ENCODE results near the gene HS1BP3.

The HS1BP3 gene

DNA sequence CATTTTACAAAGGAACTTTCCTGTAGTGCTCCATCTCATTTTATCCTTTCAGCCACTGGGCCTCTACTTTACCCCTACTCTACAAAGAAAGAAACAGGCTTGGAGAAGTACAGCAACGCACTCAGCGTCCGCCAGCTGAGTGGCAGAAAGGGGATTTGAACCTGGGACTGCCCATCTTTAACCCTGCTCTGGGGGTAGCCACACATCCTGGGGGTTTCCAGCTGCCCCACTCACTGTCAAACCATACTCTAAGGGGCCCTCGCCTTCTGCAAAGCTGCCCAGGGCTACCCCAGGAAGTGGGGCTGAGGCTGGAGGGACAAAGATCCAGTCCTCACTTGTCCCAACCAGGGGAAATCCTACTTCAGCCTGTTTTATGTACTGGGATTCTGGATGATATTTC, 17.9 kb downstream of the HS1BP3 start:
- no peak for DNase-seq (ENCODE audit: low read depth)
- no peak overlapping the region for H3K4me3 ChIP-seq (ENCODE audit: low read depth, low read length)
- TF ChIP-seq, protein P1, sequence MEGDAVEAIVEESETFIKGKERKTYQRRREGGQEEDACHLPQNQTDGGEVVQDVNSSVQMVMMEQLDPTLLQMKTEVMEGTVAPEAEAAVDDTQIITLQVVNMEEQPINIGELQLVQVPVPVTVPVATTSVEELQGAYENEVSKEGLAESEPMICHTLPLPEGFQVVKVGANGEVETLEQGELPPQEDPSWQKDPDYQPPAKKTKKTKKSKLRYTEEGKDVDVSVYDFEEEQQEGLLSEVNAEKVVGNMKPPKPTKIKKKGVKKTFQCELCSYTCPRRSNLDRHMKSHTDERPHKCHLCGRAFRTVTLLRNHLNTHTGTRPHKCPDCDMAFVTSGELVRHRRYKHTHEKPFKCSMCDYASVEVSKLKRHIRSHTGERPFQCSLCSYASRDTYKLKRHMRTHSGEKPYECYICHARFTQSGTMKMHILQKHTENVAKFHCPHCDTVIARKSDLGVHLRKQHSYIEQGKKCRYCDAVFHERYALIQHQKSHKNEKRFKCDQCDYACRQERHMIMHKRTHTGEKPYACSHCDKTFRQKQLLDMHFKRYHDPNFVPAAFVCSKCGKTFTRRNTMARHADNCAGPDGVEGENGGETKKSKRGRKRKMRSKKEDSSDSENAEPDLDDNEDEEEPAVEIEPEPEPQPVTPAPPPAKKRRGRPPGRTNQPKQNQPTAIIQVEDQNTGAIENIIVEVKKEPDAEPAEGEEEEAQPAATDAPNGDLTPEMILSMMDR (IDR thresholded peaks at IDR 0.05; ENCODE audit: insufficient read depth, low read depth, low read length, missing control alignments): no peak

DNA sequence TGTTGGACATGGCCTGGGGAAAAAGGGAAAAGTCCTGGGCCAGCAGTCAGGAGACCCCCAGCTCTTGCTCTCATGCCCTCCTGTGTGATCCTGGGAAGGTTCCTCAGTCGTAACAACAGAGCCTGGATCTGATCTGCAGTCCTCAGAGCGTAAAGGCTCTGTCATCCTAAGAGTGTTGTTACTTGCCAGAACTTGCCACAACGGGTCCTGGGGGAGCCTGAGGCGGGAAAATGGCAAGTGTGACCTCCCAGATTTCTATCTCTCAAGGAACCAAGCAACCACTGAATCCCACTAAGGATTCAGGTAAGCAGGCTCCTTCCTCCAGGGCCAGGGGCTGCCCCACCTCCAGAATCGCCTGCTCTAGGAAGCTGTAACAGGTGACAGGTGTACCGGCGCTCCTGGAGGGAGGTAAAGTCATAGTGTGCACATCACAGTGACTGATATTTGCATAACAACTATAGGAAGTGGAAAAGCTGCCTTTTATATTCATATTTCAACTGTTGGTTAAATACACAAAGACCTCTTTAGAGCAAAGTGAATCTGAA, 18.4 kb downstream of the HS1BP3 start:
- TF ChIP-seq, protein P1 (IDR thresholded peaks at IDR 0.05; ENCODE audit: insufficient read depth, low read depth, low read length, missing control alignments): no peak
- no peak overlapping the region for H3K4me3 ChIP-seq (ENCODE audit: low read depth, low read length)
- DNase-seq (ENCODE audit: low read depth): no peak

DNA sequence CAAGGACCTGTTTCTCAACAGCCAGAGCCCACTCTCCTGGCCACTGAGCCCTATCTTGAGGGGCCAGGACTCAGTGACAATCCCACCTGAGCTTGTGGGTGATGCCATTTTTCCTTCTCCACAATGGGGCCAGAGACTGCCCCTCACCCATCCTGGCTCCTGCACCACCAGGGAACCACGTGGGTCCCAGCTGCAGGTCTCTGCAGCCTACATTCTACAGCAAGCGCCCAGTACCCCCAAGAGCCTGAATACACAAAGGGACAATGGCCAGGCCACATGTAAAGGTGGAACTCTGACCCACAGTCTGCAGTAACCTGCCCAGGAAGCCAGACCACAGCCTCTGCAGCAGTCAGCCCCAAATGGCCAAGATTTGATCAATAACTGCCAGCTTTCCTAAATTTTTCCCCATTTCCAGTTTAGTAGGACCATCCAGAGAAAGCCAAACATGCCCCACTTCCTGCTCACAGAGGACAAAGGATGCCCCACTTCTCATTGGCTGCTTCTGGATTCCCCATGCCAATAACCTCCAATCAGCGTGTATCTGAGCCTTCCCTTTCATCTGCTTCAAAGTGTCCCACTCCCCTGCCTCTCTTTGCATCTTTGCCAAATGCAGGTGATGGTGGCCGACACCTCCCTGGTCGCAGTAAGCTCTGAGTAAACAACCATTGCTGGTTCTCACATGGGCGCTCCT, 19.1 kb downstream of the HS1BP3 start:
- no peak overlapping the region for H3K4me3 ChIP-seq (ENCODE audit: low read depth, low read length)
- DNase-seq (ENCODE audit: low read depth): no peak
- TF ChIP-seq, protein P1 (IDR thresholded peaks at IDR 0.05; ENCODE audit: insufficient read depth, low read depth, low read length, missing control alignments): no peak

DNA sequence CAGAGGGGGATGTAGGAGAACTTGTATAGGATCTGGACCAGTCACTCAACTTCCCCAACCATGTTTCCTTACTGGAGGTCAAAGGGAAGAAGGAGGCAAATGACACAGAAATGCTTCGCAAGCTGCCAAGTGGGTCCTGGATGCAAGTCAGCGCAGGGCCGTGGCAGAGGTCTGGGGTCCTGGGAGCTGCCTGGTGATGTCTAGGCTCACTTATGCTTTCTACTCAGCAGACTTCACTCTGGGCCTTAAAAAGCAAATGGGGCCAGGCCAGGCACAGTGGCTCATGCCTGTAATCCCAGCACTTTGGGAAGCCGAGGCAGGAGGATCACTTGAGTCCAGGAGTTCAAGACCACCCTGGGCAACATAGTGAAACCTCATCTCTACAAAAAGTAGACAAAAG, 19.9 kb downstream of the HS1BP3 start:
- TF ChIP-seq, protein P1 (IDR thresholded peaks at IDR 0.05; ENCODE audit: insufficient read depth, low read depth, low read length, missing control alignments): no peak
- no peak for DNase-seq (ENCODE audit: low read depth)
- H3K4me3 ChIP-seq (ENCODE audit: low read depth, low read length): no peak overlapping the region

DNA sequence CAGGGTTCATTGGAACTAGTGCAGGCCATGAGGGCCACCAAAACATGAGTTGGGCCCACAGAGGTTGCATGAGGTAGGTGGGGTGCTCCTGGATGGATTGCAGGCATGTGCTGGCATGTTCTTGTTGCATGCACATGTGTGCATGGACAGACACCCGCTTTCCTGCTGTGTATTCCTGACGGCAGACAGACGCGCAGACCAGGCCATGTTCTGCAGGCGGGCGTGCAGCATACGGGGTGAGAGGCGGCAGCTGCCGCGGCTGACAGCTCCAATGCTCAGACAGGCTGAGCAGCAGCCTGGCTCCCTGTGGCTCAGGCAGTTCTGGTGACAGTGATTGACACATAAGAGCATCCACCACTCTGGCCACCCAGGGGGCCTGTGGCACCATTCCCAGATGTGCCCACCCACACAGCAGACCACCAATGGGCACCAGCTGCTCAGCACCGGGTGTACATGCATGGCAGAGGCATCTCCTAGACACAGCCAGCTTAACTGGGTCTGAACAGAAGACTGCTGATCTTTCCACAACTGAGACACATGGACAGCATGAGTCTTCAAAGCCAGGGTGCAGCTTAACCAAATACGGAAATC, 21.2 kb downstream of the HS1BP3 start:
- TF ChIP-seq, protein P1 (IDR thresholded peaks at IDR 0.05; ENCODE audit: insufficient read depth, low read depth, low read length, missing control alignments): no peak
- DNase-seq (ENCODE audit: low read depth): no peak

DNA sequence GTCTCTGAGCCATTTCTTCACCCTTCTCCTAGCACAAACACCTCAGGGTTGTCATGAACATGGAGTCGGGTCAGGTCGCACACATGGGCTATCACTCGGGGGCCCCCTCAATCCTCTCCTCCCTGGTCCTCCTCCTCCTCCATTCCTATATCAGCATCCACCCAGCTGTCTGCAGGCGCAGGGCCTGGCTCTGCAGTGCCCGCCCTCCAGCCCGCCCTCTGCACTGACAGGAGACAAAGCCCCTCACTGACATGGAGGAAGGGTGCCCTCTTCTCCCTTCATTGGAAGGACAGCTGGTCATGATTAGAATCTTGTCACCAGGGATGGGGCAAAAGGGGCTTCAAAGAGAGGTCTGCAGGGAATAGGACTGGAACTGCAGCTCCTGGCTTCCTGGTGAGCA, 21.7 kb downstream of the HS1BP3 start:
- TF ChIP-seq, protein P1 (IDR thresholded peaks at IDR 0.05; ENCODE audit: insufficient read depth, low read depth, low read length, missing control alignments): no peak
- no peak for DNase-seq (ENCODE audit: low read depth)
- no peak overlapping the region for H3K4me3 ChIP-seq (ENCODE audit: low read depth, low read length)

More for the DNA sequence above, 21.2 kb downstream of the HS1BP3 start:
- no peak overlapping the region for H3K4me3 ChIP-seq (ENCODE audit: low read depth, low read length)

Data from GM12865 (cell line).